NCI-H1417 treated with DMSO at 0.1 percent for 48 hours (cell line): ENCODE data around the gene DND1.
"Not testable (repeated sequence)": the region's sequence is repeated elsewhere in the genome, so short reads cannot be mapped to it uniquely, and the experiment has no call there.

Experiments used
- DNase-seq: peaks from one replicate; lab custom pipeline; 2025; lab: John Stamatoyannopoulos, UW

DND1 gene

GRCh38 chr5:140672455-140673186, 755 bp downstream of the DND1 start:
- DNase-seq, result no peak

- no peak for DNase-seq
Measured at GRCh38 chr5:140671472-140672125, 1.8 kb downstream of the DND1 start.

- DNase-seq, result not testable (repeated sequence)
Measured at GRCh38 chr5:140671035-140671434, 2.3 kb downstream of the DND1 start.

GRCh38 chr5:140664359-140665119, 8.8 kb downstream of the DND1 start, which contains the start of gene WDR55:
Gene WDR55 (plus strand): TSS chr5:140664904. CDS start chr5:140664913, 9 bp downstream.
- no peak for DNase-seq

GRCh38 chr5:140664030-140664358, 9.4 kb downstream of the DND1 start:
- DNase-seq, result no peak

GRCh38 chr5:140660371-140660770, 13.0 kb downstream of the DND1 start:
- DNase-seq, result not testable (repeated sequence)

GRCh38 chr5:140658870-140659269, 14.5 kb downstream of the DND1 start:
- DNase-seq, result no peak

GRCh38 chr5:140647042-140647419, 26.3 kb downstream of the DND1 start:
- no peak for DNase-seq

GRCh38 chr5:140642718-140643117, 30.7 kb downstream of the DND1 start:
- DNase-seq, result no peak

GRCh38 chr5:140641716-140642115, 31.7 kb downstream of the DND1 start:
- DNase-seq, result no peak

- peak; percentile 43 for DNase-seq
Measured at GRCh38 chr5:140639148-140639981, 34.0 kb downstream of the DND1 start, which contains the start of gene TMCO6. Gene TMCO6 (plus strand): TSS chr5:140639451. CDS start chr5:140639528, 77 bp downstream.

GRCh38 chr5:140638898-140639147, 34.6 kb downstream of the DND1 start:
- DNase-seq, result not testable (repeated sequence)

- no peak for DNase-seq
Measured at GRCh38 chr5:140637371-140638100, 35.8 kb downstream of the DND1 start.

GRCh38 chr5:140635291-140636257, 37.8 kb downstream of the DND1 start:
- DNase-seq, result no peak

- DNase-seq, result no peak
Measured at GRCh38 chr5:140634103-140634502, 39.3 kb downstream of the DND1 start.

- DNase-seq, result no peak
Measured at GRCh38 chr5:140633501-140633900, 39.9 kb downstream of the DND1 start.

- DNase-seq, result no peak
Measured at GRCh38 chr5:140633021-140633471, 40.3 kb downstream of the DND1 start, which contains the start of gene CD14. Gene CD14 (minus strand): TSS chr5:140633175. CDS start chr5:140633071, 104 bp downstream.

GRCh38 chr5:140632366-140633020, 40.9 kb downstream of the DND1 start:
- no peak for DNase-seq

GRCh38 chr5:140631831-140632365, 41.5 kb downstream of the DND1 start:
- no peak for DNase-seq
